ENCODE results near the gene SCNN1B.
"Not testable (repeated sequence)": the region's sequence is repeated elsewhere in the genome, so short reads cannot be mapped to it uniquely, and the experiment has no call there.

The SCNN1B gene

GRCh38 chr16:23355106-23355670 lies 53.1 kb downstream of the SCNN1B start:
- DNase-seq (ENCODE audit: low read depth) = no peak

- DNase-seq (ENCODE audit: low read depth) = no peak
Observed at GRCh38 chr16:23356941-23357340, 54.8 kb downstream of the SCNN1B start.

- no peak for DNase-seq (ENCODE audit: low read depth)
Observed at GRCh38 chr16:23357761-23358290, 55.7 kb downstream of the SCNN1B start.

- DNase-seq (ENCODE audit: low read depth) = no peak
Observed at GRCh38 chr16:23359092-23359760, 57.1 kb downstream of the SCNN1B start.

GRCh38 chr16:23362460-23363317 lies 60.6 kb downstream of the SCNN1B start:
- DNase-seq (ENCODE audit: low read depth) = no peak

- DNase-seq (ENCODE audit: low read depth) = no peak
Observed at GRCh38 chr16:23365602-23366240, 63.6 kb downstream of the SCNN1B start.

GRCh38 chr16:23366341-23366740 lies 64.2 kb downstream of the SCNN1B start:
- DNase-seq (ENCODE audit: low read depth) = not testable (repeated sequence)

- DNase-seq (ENCODE audit: low read depth) = no peak
Observed at GRCh38 chr16:23367564-23367963, 65.5 kb downstream of the SCNN1B start.

- DNase-seq (ENCODE audit: low read depth) = no peak
Observed at GRCh38 chr16:23367988-23368387, 65.9 kb downstream of the SCNN1B start.

GRCh38 chr16:23368469-23368868 lies 66.4 kb downstream of the SCNN1B start:
- no peak for DNase-seq (ENCODE audit: low read depth)

GRCh38 chr16:23369416-23369815 lies 67.3 kb downstream of the SCNN1B start:
- DNase-seq (ENCODE audit: low read depth) = no peak

- DNase-seq (ENCODE audit: low read depth) = no peak
Observed at GRCh38 chr16:23371368-23371767, 69.3 kb downstream of the SCNN1B start.

- DNase-seq (ENCODE audit: low read depth) = no peak
Observed at GRCh38 chr16:23373436-23374219, 71.5 kb downstream of the SCNN1B start.

- DNase-seq (ENCODE audit: low read depth) = no peak
Observed at GRCh38 chr16:23374721-23375510, 72.8 kb downstream of the SCNN1B start.

- no peak for DNase-seq (ENCODE audit: low read depth)
Observed at GRCh38 chr16:23375643-23376042, 73.5 kb downstream of the SCNN1B start.

- DNase-seq (ENCODE audit: low read depth) = no peak
Observed at GRCh38 chr16:23377071-23377931, 75.2 kb downstream of the SCNN1B start.

- no peak for DNase-seq (ENCODE audit: low read depth)
Observed at GRCh38 chr16:23378256-23378655, 76.2 kb downstream of the SCNN1B start.

GRCh38 chr16:23378921-23379320 lies 76.8 kb downstream of the SCNN1B start:
- no peak for DNase-seq (ENCODE audit: low read depth)

GRCh38 chr16:23379707-23380106 lies 77.6 kb downstream of the SCNN1B start:
- DNase-seq (ENCODE audit: low read depth) = no peak

- DNase-seq (ENCODE audit: low read depth) = no peak
Observed at GRCh38 chr16:23380501-23380951, 78.4 kb downstream of the SCNN1B start.

Measured in activated T-cell treated with anti-CD3 and anti-CD28 coated beads for 24 hours (primary cell).